Stomach (tissue), 4 donors: ENCODE data around the gene SEPHS1.

Source experiments
- EP300 ChIP-seq: sonication (generic); formaldehyde crosslinking; IDR thresholded peaks from one replicate; pipeline ENCODE4 v1.6.1; 2017; ENCODE audit warnings: antibody characterized with exemption
- POLR2A ChIP-seq, 4 donors: fragments of 450-650 bp; IDR thresholded peaks; one replicate each; pipeline ENCODE4 v1.6.1; 2016; ENCODE audit warnings: antibody characterized with exemption in 4 of 4, control low read depth in 2 of 4, mild to moderate bottlenecking in 1 of 4, moderate library complexity in 1 of 4
- POLR2AphosphoS5 ChIP-seq, 3 donors: sonication (generic); formaldehyde crosslinking; IDR thresholded peaks; one replicate each; pipeline ENCODE4 v1.6.1; 2016; ENCODE audit warnings: antibody characterized with exemption in 3 of 3
- TF ChIP-seq, protein P1 (sequence below), 7 experiments: fragments of 450-650 bp in 4 of 7; fragments of 200-600 bp in 3 of 7; sonication (generic) in 3 of 7; IDR thresholded peaks; one replicate each; pipeline ENCODE4 v1.5.1; 2016 to 2019; ENCODE audit warnings: antibody characterized with exemption in 7 of 7, control low read depth in 2 of 7, mild to moderate bottlenecking in 1 of 7

GRCh38 chr10:13310518-13311176 is 37.4 kb downstream of the SEPHS1 start:
- TF ChIP-seq, protein P1, sequence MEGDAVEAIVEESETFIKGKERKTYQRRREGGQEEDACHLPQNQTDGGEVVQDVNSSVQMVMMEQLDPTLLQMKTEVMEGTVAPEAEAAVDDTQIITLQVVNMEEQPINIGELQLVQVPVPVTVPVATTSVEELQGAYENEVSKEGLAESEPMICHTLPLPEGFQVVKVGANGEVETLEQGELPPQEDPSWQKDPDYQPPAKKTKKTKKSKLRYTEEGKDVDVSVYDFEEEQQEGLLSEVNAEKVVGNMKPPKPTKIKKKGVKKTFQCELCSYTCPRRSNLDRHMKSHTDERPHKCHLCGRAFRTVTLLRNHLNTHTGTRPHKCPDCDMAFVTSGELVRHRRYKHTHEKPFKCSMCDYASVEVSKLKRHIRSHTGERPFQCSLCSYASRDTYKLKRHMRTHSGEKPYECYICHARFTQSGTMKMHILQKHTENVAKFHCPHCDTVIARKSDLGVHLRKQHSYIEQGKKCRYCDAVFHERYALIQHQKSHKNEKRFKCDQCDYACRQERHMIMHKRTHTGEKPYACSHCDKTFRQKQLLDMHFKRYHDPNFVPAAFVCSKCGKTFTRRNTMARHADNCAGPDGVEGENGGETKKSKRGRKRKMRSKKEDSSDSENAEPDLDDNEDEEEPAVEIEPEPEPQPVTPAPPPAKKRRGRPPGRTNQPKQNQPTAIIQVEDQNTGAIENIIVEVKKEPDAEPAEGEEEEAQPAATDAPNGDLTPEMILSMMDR (IDR thresholded peaks at IDR 0.05), result no peak
- TF ChIP-seq POLR2A (IDR thresholded peaks at IDR 0.05) (no peak), POLR2AphosphoS5 (IDR thresholded peaks at IDR 0.05) (no peak), EP300 (no peak)
